ENCODE data around the gene MLC1. TPM values are rescaled to one million over a fixed set of nuclear protein-coding genes. Genes with fewer than 3 reads are reported as not detected.

Gene MLC1
- total and polyA plus RNA-seq, 10 of the 15 experiments (the other 5 are each of a cell fraction or from before 2014, with no cell fraction given): 0.03 to 0.15 (median 0.07) TPM; not detected in 7

GRCh38 chr22:50053861-50054260 lies 31.4 kb downstream of the MLC1 start:
- WGBS (ENCODE audit: insufficient coverage, insufficient replicate concordance, low lambda C conversion rate, missing lambda C conversion rate): 19% methylated on average over 17 of the region's 18 CpGs
- Histone ChIP-seq H3K27me3 (replicated peaks in 1 of 2; ENCODE audit: control insufficient read depth in 2 of 2, insufficient read depth in 2 of 2, low read length in 1 of 2) (no peaks in the 10 kb centered on the region; a peak in 1 of 4 replicates), H3K4me1 (ENCODE audit: control insufficient read depth, insufficient read depth, low read length) (0 out of 2 replicates have a peak, but pooled peaks cover 3% of the 10 kb centered on the region), H3K9me3 (replicated peaks; ENCODE audit: control insufficient read depth, insufficient read depth, low read length) (peaks cover 3% of the 10 kb centered on the region; the same call in 1 of the 3 replicates), H3K9ac (ENCODE audit: control insufficient read depth, insufficient read depth, low read length) (no peak overlapping the region), H4K20me1 (ENCODE audit: control insufficient read depth, insufficient read depth) (no peaks in the 10 kb centered on the region), H3K79me2 (ENCODE audit: control insufficient read depth, insufficient read depth, low read length) (no peaks in the 10 kb centered on the region), H3K4me3 (no peak overlapping the region), H2AFZ (ENCODE audit: control insufficient read depth, low read depth, low read length) (no peak overlapping the region), H3K36me3 (ENCODE audit: control insufficient read depth in 2 of 2, insufficient read depth in 2 of 2, low read length in 1 of 2) (no peaks in the 10 kb centered on the region), H3K27ac (ENCODE audit: control insufficient read depth, insufficient read depth) (no peak overlapping the region), H3K4me2 (ENCODE audit: control insufficient read depth, insufficient read depth) (no peak overlapping the region)
- ChIA-PET CTCF (no interaction called here), SMC1A (ENCODE audit: uncharacterized antibody, unreplicated experiment) (no interaction called here), RAD21 (ENCODE audit: unreplicated experiment) (no interaction called here), POLR2A (no interaction called here)
- ATAC-seq (no peak), FAIRE-seq (no peak), DNase-seq (ENCODE audit: low read depth, low spot score) (no peak)
- intact Hi-C loops (cut with micrococcal nuclease; ENCODE audit: unreplicated experiment) (no loop called here), in situ Hi-C loops (cut with MboI) (no loop called here)
- BruUV-seq (replicated peaks): no TSS peak
- TF ChIP-seq NR2F1 (conservative IDR thresholded peaks at IDR 0.05): no peak
- no peak for TF ChIP-seq MEF2A (IDR thresholded peaks at IDR 0.05; ENCODE audit: insufficient read depth, low read depth, low read length)
- no peak for TF ChIP-seq EZH2 (IDR thresholded peaks at IDR 0.05; ENCODE audit: borderline replicate concordance, control insufficient read depth, low read depth, low read length)
- TF ChIP-seq CTCF (IDR thresholded peaks at IDR 0.05 in 2 of 3, conservative IDR thresholded peaks at IDR 0.05 in 1 of 3; ENCODE audit: control insufficient read depth in 2 of 3, extremely low read depth in 1 of 3, insufficient read depth in 1 of 3, low read depth in 3 of 3, low read length in 3 of 3): no peak
- TF ChIP-seq BRCA1 (IDR thresholded peaks at IDR 0.05; ENCODE audit: low read depth, low read length): no peak
- no peak for TF ChIP-seq JUNB (IDR thresholded peaks at IDR 0.05)
- no peak for TF ChIP-seq RCOR1 (conservative IDR thresholded peaks at IDR 0.05; ENCODE audit: low read depth, low read length)
- TF ChIP-seq SMAD5 (IDR thresholded peaks at IDR 0.05; ENCODE audit: low read depth): no peak
- TF ChIP-seq SP1 (IDR thresholded peaks at IDR 0.05; ENCODE audit: low read depth, low read length): no peak
- TF ChIP-seq, protein P1, sequence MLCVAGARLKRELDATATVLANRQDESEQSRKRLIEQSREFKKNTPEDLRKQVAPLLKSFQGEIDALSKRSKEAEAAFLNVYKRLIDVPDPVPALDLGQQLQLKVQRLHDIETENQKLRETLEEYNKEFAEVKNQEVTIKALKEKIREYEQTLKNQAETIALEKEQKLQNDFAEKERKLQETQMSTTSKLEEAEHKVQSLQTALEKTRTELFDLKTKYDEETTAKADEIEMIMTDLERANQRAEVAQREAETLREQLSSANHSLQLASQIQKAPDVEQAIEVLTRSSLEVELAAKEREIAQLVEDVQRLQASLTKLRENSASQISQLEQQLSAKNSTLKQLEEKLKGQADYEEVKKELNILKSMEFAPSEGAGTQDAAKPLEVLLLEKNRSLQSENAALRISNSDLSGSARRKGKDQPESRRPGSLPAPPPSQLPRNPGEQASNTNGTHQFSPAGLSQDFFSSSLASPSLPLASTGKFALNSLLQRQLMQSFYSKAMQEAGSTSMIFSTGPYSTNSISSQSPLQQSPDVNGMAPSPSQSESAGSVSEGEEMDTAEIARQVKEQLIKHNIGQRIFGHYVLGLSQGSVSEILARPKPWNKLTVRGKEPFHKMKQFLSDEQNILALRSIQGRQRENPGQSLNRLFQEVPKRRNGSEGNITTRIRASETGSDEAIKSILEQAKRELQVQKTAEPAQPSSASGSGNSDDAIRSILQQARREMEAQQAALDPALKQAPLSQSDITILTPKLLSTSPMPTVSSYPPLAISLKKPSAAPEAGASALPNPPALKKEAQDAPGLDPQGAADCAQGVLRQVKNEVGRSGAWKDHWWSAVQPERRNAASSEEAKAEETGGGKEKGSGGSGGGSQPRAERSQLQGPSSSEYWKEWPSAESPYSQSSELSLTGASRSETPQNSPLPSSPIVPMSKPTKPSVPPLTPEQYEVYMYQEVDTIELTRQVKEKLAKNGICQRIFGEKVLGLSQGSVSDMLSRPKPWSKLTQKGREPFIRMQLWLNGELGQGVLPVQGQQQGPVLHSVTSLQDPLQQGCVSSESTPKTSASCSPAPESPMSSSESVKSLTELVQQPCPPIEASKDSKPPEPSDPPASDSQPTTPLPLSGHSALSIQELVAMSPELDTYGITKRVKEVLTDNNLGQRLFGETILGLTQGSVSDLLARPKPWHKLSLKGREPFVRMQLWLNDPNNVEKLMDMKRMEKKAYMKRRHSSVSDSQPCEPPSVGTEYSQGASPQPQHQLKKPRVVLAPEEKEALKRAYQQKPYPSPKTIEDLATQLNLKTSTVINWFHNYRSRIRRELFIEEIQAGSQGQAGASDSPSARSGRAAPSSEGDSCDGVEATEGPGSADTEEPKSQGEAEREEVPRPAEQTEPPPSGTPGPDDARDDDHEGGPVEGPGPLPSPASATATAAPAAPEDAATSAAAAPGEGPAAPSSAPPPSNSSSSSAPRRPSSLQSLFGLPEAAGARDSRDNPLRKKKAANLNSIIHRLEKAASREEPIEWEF (IDR thresholded peaks at IDR 0.05; ENCODE audit: insufficient replicate concordance, low read depth, low read length): no peak
- no peak for TF ChIP-seq MTA2 (IDR thresholded peaks at IDR 0.05; ENCODE audit: low read depth)
- no peak for TF ChIP-seq SKIL (IDR thresholded peaks at IDR 0.05; ENCODE audit: low read depth, poor library complexity, severe bottlenecking)
- TF ChIP-seq CREB1 (IDR thresholded peaks at IDR 0.05; ENCODE audit: low read depth): no peak
- TF ChIP-seq RELA (IDR thresholded peaks at IDR 0.05; ENCODE audit: borderline replicate concordance, partially characterized antibody): no peak
- no peak for TF ChIP-seq FOXM1 (IDR thresholded peaks at IDR 0.05; ENCODE audit: low read depth, low read length)
- no peak for TF ChIP-seq CEBPB (IDR thresholded peaks at IDR 0.05; ENCODE audit: borderline replicate concordance in 1 of 2, low read depth in 2 of 2, low read length in 2 of 2)
- no peak for TF ChIP-seq FOS (IDR thresholded peaks at IDR 0.05; ENCODE audit: borderline replicate concordance, extremely low read depth, insufficient read length)

Data from GM12878 (cell line).